Mesenteric fat pad (tissue), 1 donor: ENCODE data around the gene ZSCAN12. TPM values are rescaled to one million over a fixed set of nuclear protein-coding genes. Genes with fewer than 3 reads are reported as not detected.
"Not testable (repeated sequence)": the region's sequence is repeated elsewhere in the genome, so short reads cannot be mapped to it uniquely, and the experiment has no call there.

Experiments used
- DNase-seq: peaks from one replicate; pipeline ENCODE4 v3.0.0-alpha.2; 2020; ENCODE audit warnings: low spot score
- total RNA-seq: library from RNA; stranded (reverse); fragmentation: NEBNext Ultra II Directional; extraction: Animal tissue kit (Norgen Biotek cat#: 25700); gene quantifications from one replicate; pipeline ENCODE4 v1.2.1, GENCODE V29; 2021
- donor health status: DM: yes; HTN: yes; CAD: no.

Gene ZSCAN12
- total RNA-seq, 1 donor from 2014 or later = 3.5 TPM

DNA sequence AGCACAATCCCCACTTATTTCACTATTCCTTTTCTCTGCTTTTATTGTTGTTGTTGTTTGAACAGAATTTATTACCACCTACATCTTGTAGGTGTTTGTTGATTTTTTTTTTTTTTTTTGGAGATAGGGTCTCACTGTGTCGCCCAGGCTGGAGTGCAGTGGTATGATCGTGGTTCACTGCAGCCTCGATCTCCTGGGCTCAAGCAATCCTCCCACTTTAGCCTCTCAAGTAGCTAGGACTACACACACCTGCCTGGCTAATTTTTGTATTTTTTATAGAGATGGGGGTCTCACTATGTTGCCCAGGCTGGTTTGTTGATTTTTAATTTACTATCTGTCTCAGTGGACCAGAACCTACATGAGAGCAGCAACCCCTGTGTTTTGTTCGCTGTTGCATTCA is 3.6 kb downstream of the ZSCAN12 start:
- no peak for DNase-seq

DNA sequence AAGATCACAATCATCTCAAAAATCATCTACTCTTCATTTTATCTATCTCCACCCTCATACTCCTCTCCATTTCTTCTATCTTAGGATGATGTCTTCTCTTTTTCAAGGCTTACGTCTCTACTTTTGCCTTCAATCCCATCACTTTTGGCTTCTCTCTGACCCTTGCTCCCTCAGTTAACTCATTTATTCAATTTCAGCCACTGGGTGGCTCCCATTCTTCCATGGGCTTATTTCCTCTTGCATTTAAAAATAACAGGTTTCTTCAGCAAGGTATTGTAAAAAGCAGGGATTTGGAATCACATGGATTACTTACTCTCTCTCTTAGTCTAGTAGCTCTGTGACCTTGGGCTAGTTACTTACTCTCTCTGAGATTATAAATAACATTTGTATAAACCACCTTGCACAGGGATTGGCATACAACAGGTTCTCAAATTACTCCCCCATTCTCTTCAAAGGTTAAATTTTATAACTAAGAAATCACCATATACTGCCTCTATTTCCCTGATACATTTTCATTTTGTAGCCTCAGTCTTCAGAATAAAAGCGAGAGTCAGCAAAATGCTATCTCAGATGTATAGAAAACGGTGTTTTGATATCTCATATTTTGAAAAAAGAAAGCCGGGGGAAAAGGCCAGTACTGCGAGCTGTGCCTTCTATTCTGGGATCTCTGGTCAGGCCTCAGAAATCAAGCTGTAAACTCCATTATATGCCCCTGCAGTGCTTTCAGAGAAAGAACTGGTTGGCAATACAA is 5.5 kb downstream of the ZSCAN12 start:
- no peak for DNase-seq

DNA sequence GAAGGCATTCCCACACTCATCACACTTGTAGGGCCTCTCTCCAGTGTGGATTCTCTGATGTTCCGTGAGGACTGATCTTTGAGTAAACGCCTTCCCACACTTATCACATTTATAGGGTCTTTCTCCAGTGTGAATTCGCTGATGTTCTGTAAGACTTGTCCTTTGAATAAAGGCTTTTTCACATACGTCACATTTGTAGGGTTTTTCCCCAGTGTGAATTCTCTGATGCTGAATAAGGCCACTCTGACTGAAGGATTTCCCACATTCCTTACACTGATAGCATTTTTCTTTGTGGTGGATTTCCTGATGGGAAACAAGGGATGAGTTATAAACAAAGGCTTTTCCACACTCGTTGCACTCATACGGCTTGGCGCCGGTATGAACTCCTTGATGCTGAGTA is 8.9 kb downstream of the ZSCAN12 start:
- DNase-seq = no peak

DNA sequence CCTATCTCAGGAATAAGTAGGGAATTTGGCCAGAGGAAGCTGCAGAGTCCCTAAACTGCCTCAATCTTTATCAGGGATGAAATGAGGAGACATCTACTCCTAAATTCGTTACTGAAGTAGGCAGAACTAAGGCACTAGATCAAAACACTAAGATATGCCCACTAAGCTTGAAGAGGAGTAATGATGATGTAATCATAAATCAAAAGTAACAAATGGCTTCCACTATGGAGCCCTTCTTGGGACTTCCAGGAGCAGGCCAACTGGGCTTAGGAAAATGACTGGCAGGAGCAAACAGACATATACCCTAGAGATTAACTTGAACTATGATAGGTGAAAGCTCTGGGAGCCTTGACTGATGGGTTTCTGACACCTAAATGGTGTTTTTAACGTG is 15.4 kb downstream of the ZSCAN12 start:
- DNase-seq = no peak

DNA sequence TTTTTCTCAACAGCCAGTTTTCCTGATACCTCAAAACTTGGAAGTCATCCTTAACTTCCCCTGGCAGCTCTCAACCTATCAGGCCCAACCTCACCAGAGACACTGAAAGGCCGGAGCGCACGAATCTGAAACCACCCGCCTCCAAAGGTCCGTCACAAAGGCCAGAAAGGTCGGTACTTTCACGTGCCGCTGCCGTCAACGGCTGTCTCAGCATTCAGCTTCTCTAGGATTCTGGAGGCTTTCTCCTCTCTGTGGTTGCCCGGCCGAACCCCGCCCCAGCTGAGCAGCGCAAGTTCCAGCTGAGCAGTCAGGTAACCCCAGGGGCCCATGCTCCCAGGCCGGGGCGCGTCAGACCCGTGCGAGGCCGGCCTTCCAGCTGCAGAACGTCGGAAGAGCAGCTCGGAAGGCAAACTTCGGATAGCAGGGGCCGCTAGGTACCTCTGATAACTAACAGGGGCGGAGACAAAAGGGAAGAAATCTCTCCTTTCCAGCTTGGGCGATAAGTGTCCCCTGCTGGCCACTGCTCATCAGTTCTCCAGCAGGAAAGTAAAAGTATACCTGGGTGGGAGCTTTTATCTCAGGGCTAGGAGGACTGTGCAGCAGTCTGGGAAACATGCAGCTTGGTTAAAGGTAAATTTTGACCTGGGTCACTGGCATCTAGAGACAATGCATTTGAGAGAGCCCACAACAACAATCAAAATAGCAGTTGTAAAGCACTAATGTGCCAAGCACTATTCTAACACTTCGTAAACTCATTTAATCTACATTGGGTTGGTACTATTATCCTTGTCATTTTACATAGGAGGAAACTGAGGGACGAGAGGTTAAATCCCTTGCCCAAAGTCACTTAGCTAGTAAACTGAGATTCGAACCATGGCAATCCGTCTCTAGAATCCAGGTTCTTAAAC is 16.1 kb downstream of the ZSCAN12 start:
- peak; percentile 93 for DNase-seq

DNA sequence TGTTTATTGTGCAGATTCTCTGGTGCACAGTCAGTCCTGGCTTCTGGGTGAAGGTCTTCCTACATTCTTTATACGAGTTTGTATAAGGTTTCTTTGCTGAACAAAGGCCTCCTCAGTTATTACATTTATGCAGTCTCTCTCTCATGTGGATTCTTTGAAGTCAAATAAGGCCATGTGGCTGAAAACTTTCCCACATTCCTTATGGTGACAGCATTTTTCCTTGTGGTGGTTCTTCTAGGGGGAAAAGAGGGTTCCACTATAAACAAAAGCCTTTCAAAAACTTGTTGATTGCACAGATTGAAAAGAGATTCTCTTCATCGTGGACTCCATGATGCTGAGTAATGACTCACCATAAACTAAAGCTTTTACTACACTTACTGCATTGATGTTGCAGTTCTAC is 19.2 kb downstream of the ZSCAN12 start:
- DNase-seq = no peak

DNA sequence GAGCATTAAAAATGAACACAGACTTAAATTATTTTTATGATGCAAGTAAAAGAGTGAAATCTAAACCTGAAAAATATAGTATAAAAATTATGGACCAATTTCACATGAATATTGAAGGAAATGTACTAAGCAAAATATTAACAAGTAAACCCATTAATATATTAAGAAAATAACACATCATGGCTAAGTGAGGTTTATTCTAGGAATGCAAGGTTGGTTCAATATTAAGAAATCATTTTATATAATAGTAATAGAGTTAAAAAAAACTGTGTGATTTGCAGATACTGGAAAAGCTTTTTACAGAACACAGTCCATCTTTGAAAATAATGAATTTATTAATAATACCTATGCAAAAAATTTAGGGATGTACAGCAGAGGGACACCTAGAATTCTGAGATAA is 20.9 kb downstream of the ZSCAN12 start:
- DNase-seq = no peak

DNA sequence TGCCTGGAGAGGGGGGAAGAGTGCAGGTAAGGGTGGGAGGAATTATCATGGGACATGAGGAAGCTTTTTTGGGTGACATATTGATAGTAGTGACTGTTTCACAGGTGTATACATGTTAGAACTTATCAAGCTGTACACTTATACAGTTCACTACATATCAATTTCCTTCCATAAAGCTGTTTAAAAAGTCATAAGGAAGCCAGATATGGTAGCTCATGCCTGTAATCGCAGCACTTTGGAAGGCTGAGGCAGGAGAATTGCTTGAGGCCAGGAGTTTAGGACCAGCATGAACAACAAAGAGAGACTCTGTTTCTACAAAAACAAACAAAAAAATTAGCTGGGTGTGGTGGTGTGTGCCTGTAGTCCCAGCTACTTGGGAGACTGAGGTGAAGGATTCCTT is 21.7 kb downstream of the ZSCAN12 start:
- no peak for DNase-seq

DNA sequence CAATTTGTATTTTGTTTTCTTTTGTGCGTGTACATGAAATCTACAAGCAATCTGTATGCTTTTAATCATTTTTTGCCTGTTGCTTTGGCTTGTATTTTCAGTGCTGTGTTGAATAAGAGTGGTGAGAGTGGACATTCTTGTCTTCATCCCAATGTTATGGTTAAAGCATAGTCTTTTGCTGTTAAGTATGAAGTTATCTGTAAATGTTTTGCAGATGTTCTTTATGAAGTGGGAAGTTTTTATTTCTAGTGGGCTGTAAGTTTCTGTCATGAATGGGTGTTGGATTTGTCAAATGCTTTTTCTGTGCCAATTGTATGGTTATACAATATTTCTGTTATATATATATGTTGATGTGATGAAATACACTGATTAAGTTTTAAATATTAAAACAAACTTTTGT is 25.6 kb downstream of the ZSCAN12 start:
- no peak for DNase-seq

DNA sequence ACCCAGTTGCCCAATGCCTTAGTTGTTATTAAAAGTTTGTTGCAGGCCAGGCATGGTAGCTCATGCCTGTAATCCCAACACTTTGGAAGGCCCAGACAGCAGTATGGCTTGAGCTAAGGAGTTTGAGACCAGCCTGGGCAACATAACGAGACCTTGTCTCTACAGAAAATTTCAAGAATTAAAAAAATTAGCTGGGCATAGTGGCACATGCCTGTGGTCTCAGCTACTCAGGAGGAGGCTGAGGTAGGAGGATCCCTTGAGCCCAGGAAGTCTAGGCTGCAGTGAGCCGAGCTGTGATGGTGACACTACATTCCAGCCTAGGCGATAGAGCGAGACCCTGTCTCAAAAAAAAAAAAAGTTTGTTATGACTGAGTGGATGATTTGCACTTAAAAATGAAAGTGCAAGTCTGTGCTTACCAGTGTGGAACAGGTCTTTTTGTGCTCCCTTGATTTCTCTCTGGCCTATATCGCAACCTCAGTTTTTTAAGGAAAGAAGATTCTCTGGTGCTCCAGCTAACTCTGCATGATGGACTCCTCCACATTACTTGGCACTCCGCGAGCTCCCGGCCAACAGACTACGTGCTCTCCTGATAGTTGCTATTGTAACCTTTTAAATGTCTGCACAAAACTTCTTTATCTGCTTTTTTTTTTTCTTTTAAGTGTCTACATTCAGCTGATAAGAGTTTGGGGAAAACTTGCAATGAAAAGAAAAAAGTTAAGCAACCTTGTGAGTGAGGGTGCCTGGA is 27.7 kb downstream of the ZSCAN12 start:
- DNase-seq = no peak

DNA sequence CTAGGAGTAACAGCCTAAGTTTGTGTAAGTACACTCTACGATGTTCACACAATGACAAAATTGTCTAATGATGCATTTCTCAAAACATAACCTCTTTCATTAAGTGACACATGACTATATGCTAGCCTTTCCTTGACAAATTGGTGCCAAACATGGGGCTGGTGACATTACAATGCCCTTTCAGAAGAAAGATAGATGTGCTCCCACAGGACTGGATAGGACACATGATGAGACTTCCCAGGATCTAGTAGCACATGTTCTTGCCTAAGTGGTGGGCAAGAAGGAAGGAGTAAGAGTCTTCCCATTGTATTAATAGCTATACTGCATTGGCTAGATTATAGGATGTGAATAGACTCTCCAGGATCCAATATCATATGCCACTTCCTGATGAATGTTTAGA is 28.3 kb downstream of the ZSCAN12 start:
- no peak for DNase-seq

DNA sequence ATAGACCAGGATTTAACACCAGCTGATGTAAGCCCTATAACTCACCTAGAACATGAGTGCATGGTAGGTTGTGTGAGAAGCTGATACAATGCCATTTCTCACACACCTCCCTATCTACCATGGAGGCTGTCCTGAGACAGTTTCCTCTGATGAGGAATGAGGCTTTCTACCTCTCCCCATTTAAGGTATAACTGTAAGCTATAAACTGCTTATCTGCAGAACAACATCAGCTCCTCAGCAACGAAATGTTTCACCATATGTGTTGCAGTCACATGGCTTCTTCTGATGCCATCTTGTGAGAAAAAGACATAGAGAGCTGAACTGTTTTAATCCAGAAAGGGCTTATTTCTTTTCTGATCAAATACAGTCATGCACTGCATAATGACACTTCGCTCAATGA is 29.1 kb downstream of the ZSCAN12 start:
- no peak for DNase-seq

DNA sequence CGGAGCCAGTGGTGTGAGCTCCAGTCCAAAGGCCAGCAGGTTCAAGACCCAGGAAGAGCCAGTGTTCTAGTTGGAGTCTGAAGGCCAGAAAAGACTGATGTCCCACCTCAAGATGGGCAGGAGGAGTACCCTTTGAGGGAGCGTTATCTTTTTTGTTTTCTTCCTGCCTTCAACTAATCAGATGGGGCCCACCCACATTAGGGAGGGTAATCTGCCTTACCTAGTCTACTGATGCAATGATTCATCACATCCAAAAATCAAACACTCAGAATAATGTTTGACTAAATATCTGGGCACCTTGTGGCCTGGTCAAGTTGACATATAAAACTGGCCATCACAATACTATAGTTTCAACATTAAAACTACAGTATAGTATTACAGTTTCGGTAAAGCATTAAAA is 30.1 kb downstream of the ZSCAN12 start:
- no peak for DNase-seq

DNA sequence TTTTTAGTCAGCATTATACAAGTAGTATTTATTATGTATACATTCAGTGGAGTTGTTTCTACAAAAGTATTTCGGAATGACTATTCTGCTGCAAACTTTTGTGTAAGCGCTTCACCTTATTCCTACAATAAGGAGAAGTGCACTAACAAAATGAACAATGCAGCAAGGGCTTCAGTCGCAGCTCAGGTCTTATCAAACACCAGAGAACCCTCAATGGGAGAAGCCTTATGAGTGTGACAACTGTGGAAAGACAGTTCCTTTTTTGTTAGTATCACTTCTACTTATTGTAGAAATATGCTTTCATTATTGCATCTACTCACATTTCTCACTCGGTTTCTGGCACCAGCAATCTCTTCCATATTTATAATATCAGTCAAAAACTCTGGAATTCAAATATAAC is 31.0 kb downstream of the ZSCAN12 start:
- DNase-seq = no peak

DNA sequence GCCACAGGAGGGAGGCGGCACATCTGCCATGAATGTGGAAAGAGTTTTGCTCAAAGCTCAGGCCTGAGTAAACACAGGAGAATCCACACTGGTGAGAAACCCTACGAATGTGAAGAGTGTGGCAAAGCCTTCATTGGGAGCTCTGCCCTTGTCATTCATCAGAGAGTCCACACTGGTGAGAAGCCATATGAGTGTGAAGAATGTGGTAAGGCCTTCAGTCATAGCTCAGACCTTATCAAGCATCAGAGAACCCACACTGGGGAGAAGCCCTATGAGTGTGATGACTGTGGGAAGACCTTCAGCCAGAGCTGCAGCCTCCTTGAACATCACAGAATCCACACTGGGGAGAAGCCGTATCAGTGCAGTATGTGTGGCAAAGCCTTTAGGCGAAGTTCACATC is 34.0 kb downstream of the ZSCAN12 start:
- DNase-seq = not testable (repeated sequence)

DNA sequence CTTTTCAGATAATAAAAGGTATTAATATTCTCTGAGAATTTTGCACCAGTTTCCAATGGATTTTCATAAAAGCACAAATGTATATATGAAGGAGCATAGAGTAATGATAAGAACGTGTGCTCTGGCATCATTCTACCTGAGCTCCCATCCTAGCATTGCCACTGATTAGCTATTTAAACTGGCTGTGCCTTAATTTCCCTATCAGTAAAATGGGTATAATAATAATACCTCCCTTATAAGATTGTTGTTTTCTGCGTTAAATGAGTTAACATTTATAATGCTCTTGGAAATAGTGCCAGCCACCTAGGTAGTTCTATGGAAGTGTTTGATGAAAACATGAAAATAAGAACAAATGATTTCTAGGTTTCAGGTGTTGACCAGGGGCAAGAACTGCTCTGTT is 38.6 kb downstream of the ZSCAN12 start:
- DNase-seq = no peak

DNA sequence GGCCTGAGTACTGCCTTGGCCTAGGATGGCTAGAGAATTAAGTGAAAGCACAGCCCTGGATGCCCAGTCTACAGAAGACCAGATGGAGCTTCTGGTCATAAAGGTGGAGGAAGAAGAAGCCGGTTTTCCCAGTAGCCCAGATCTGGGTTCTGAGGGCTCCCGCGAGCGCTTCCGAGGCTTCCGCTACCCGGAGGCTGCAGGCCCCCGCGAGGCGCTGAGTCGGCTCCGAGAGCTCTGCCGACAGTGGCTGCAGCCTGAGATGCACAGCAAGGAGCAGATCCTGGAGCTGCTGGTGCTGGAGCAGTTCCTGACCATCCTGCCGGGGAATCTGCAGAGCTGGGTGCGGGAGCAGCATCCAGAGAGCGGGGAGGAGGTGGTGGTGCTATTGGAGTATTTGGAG is 40.0 kb downstream of the ZSCAN12 start:
- DNase-seq = not testable (repeated sequence)

DNA sequence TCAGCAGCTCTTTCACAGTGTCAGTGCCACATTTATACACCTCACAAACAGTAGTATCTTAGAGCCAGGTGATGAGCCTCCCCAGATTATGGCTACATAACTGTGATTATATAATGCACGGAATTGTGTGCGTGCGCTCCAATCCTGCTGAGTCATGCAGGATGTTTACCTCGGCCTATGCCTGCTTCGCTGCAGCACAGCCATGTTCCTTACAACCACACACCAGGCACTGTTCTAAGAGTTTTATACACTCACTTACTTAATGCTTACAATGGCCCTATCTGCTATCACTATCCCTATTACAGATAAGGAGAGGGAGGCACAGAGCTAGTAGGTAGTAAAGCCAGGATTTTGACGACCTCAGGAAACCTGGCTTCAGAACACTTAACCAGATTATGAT is 42.5 kb downstream of the ZSCAN12 start:
- no peak for DNase-seq

DNA sequence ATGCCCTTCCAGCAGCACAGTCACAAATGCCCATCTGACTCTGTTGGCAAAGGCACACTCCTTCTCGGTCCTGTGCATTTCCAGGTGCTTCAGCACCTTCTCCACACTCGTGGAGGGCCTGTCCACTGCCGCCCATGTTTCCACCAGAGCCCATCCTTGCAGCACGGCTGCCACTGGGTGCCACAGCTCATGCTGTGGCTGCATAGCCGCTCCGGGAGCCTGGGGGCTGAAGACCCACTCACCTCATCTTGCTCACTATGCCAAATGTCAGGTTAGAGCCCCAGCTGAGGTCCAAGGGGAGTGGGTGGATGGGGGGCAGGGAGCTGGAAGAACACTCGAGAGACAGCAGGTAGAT is 42.9 kb downstream of the ZSCAN12 start:
- no peak for DNase-seq

DNA sequence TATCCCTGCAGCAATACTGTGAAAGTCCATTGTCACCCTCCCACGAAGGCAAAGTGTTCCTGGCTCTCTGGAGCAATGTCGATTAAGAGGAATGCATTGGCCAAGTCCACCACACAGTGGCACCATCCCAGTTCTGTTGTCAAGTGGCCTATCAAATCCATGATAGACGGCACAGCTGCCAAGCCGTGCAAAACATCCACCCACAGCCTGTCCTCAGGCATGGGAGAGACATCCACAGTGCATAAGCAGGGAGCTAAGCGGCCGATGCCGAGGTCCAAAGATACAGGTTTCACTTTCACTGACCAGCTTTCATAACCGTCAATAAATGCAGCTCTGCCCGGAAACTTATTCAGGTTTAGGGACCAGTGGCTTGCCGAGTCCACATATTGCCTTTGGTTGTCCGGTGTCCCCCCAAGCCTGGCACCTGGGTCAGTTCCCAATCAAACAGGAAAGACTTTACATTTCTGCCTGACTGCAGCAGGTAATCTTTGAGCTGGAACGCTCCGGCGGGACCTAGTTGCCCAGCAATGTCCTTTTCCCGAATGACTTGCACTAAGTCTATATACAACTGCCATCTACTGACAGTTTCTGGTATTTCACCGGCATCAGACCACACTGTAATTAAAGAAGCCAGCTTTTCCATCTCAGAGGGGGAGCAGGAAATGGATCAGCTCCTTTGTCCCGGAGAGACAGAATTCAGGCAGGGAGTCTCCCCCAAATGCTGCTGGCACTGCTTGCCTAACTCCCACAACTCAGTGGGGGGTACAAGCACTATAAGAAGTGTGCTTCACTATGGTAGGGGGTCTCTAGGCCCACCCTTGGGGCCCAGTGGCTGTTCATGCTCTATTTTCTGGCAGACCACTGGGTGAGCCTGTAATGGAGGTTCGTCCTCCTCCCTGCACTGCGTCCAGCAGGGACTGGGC is 43.5 kb downstream of the ZSCAN12 start:
- DNase-seq = no peak
